GM12878 (cell line): ENCODE results near the gene NUDT1. TPM values are rescaled to one million over a fixed set of nuclear protein-coding genes. Genes with fewer than 3 reads are reported as not detected.

ENCODE experiments used
- ASH2L ChIP-seq: fragments of 300-600, 200-600 bp; sonication (generic); IDR thresholded peaks from 2 replicates; pipeline ENCODE4 v1.6.1; 2017; ENCODE audit warnings: low read depth, mild to moderate bottlenecking, borderline replicate concordance
- ATF7 ChIP-seq: fragments of 450-650 bp; IDR thresholded peaks from 2 replicates; pipeline ENCODE4 v1.6.1; 2016; ENCODE audit warnings: low read depth, mild to moderate bottlenecking
- BCL11A ChIP-seq: IDR thresholded peaks from 2 replicates; pipeline ENCODE4 v1.6.1; 2011; ENCODE audit warnings: low read depth, low read length
- CREB1 ChIP-seq: IDR thresholded peaks from 2 replicates; pipeline ENCODE4 v1.6.1; 2012; ENCODE audit warnings: low read depth, mild to moderate bottlenecking, inconsistent platforms
- CUX1 ChIP-seq: IDR thresholded peaks from 2 replicates; pipeline ENCODE4 v1.6.1; 2012; ENCODE audit warnings: improper control_type of control experiment, low read depth, low read length; ENCODE audit not compliant: insufficient replicate concordance
- DPF2 ChIP-seq: fragments of 450-650 bp; IDR thresholded peaks from 2 replicates; pipeline ENCODE4 v1.6.1; 2017; ENCODE audit warnings: mild to moderate bottlenecking
- ETV6 ChIP-seq, 2 experiments: fragments of 450-650 bp in 1 of 2; IDR thresholded peaks in 1 of 2; conservative IDR thresholded peaks in 1 of 2; 2 replicates each; pipeline ENCODE4 v1.6.1; 2014; ENCODE audit warnings: antibody characterized with exemption in 1 of 2, borderline replicate concordance in 1 of 2, low read depth in 1 of 2, mild to moderate bottlenecking in 1 of 2, moderate library complexity in 1 of 2
- IKZF1 ChIP-seq: fragments of 450-650 bp; conservative IDR thresholded peaks from 2 replicates; pipeline ENCODE4 v1.6.1; 2017; ENCODE audit warnings: antibody characterized with exemption, mild to moderate bottlenecking
- KLF5 ChIP-seq: fragments of 450-650 bp; IDR thresholded peaks from 2 replicates; pipeline ENCODE4 v1.6.1; 2014; ENCODE audit warnings: mild to moderate bottlenecking; ENCODE audit not compliant: partially characterized antibody
- MTA2 ChIP-seq: fragments of 450-650 bp; IDR thresholded peaks from 2 replicates; pipeline ENCODE4 v1.6.1; 2016; ENCODE audit warnings: low read depth, mild to moderate bottlenecking, moderate library complexity
- MXI1 ChIP-seq: fragments of 150-350 bp; IDR thresholded peaks from 2 replicates; pipeline ENCODE4 v1.6.1; 2011; ENCODE audit warnings: low read depth, mild to moderate bottlenecking, inconsistent platforms, low read length, improper control_type of control experiment
- NKRF ChIP-seq: fragments of 450-650 bp; conservative IDR thresholded peaks from 2 replicates; pipeline ENCODE4 v1.6.1; 2017; ENCODE audit warnings: mild to moderate bottlenecking, moderate library complexity
- PBX3 ChIP-seq: IDR thresholded peaks from 2 replicates; pipeline ENCODE4 v1.6.1; 2011; ENCODE audit warnings: mild to moderate bottlenecking, low read depth, low read length, moderate library complexity; ENCODE audit not compliant: insufficient replicate concordance
- RELB ChIP-seq: fragments of 450-650 bp; IDR thresholded peaks from 2 replicates; pipeline ENCODE4 v1.6.1; 2017; ENCODE audit warnings: low read depth, mild to moderate bottlenecking, moderate library complexity
- SIN3A ChIP-seq: IDR thresholded peaks from 2 replicates; pipeline ENCODE4 v1.6.1; 2012; ENCODE audit warnings: low read depth, low read length, improper control_type of control experiment
- SIX5 ChIP-seq: IDR thresholded peaks from 2 replicates; pipeline ENCODE4 v1.6.1; 2011; ENCODE audit warnings: mild to moderate bottlenecking, low read depth, low read length, moderate library complexity; ENCODE audit not compliant: severe bottlenecking
- TCF12 ChIP-seq: IDR thresholded peaks from 2 replicates; pipeline ENCODE4 v1.6.1; 2011; ENCODE audit warnings: low read depth, mild to moderate bottlenecking, low read length
- YY1 ChIP-seq: IDR thresholded peaks from 2 replicates; pipeline ENCODE4 v1.6.1; 2011; ENCODE audit warnings: low read depth, mild to moderate bottlenecking, low read length
- ZNF217 ChIP-seq: fragments of 450-650 bp; IDR thresholded peaks from 2 replicates; pipeline ENCODE4 v1.6.1; 2017; ENCODE audit warnings: antibody characterized with exemption, mild to moderate bottlenecking
- ZNF384 ChIP-seq: IDR thresholded peaks from 2 replicates; pipeline ENCODE4 v1.6.1; 2012; ENCODE audit warnings: low read depth, mild to moderate bottlenecking, low read length, improper control_type of control experiment, borderline replicate concordance
- ZNF622 ChIP-seq: fragments of 450-650 bp; IDR thresholded peaks from 2 replicates; pipeline ENCODE4 v1.6.1; 2017; ENCODE audit warnings: mild to moderate bottlenecking, inconsistent platforms
- ZSCAN29 ChIP-seq: fragments of 450-650 bp; IDR thresholded peaks from 2 replicates; pipeline ENCODE4 v1.6.1; 2017; ENCODE audit warnings: mild to moderate bottlenecking, moderate library complexity
- polyA plus RNA-seq, 11 experiments: library from polyadenylated mRNA; depleted of rRNA in 4 of 11; unstranded in 6 of 11; stranded (reverse) in 5 of 11; fragments of >200 nt; fragmentation: Nextera tagmentation in 4 of 11; fragmentation: Illumina TruSeq in 1 of 11; extraction: Ambion mirVana in 4 of 11; extraction: Trizol in 1 of 11; gene quantifications; 1 replicate in 1 of 11; 2 replicates in 10 of 11; pipeline versions ENCODE4 v1.2.1 to v1.2.3, GENCODE V29; 2011 to 2016; ENCODE audit warnings: inconsistent platforms in 2 of 11, missing spikeins in 2 of 11, low read depth in 1 of 11
- total RNA-seq, 4 experiments: library from RNA; depleted of rRNA in 3 of 4; stranded (reverse); fragments of >200 nt in 3 of 4; fragmentation: Illumina TruSeq in 1 of 4; extraction: Trizol in 1 of 4; gene quantifications; 2 replicates each; pipeline versions ENCODE4 v1.2.1 to v1.2.3, GENCODE V29; 2013 to 2021

The NUDT1 gene
- total and polyA plus RNA-seq, 10 of the 15 experiments (the other 5 are each of a cell fraction or from before 2014, with no cell fraction given): 7.7 to 122 (median 59.2) TPM

GRCh38 chr7:2237109-2237602 lies 4.9 kb upstream of the NUDT1 start (continued):
- TF ChIP-seq CUX1: no peak
- no peak for TF ChIP-seq PBX3
- TF ChIP-seq ZNF622: no peak
- TF ChIP-seq BCL11A: peak; percentile 94
- TF ChIP-seq DPF2: peak; percentile 85
- no peak for TF ChIP-seq ZNF384
- 0 out of 2 replicates have a peak, but pooled peaks have one; percentile 39 for TF ChIP-seq ASH2L
- no peak for TF ChIP-seq ZSCAN29
- peak; percentile 84 for TF ChIP-seq ATF7
- TF ChIP-seq IKZF1: peak; percentile 94
- peak; percentile 66 for TF ChIP-seq KLF5
- no peak for TF ChIP-seq SIX5
- TF ChIP-seq TCF12: peak; percentile 82
- no peak for TF ChIP-seq SIN3A
- peak; percentile 84 for TF ChIP-seq MXI1
- peak; percentile 96 for TF ChIP-seq ZNF217
- TF ChIP-seq CREB1: peak; percentile 84
- TF ChIP-seq RELB: peak; percentile 89; the same call in 1 of the 2 replicates
- TF ChIP-seq MTA2: peak; percentile 80
- 0 out of 2 replicates have a peak, but pooled peaks have one; percentile 16 for TF ChIP-seq NKRF
- TF ChIP-seq YY1: 0 out of 2 replicates have a peak, but pooled peaks have one; percentile 39
- TF ChIP-seq ETV6 (conservative IDR thresholded peaks at IDR 0.05 in 1 of 2, IDR thresholded peaks at IDR 0.05 in 1 of 2; ENCODE audit: borderline replicate concordance in 1 of 2, low read depth in 1 of 2): peak; percentile 48 to 99; a peak in 2 of 4 replicates
